CD4-positive, alpha-beta T cell treated with Interleukin-17A for 4 hours (primary cell): ENCODE results near the gene UTP25.
"Not testable (repeated sequence)": the region's sequence is repeated elsewhere in the genome, so short reads cannot be mapped to it uniquely, and the experiment has no call there.

Experiments used
- DNase-seq: peaks from one replicate; pipeline ENCODE4 v3.0.0-alpha.2; 2020; ENCODE audit warnings: mixed read lengths

The UTP25 gene

DNA sequence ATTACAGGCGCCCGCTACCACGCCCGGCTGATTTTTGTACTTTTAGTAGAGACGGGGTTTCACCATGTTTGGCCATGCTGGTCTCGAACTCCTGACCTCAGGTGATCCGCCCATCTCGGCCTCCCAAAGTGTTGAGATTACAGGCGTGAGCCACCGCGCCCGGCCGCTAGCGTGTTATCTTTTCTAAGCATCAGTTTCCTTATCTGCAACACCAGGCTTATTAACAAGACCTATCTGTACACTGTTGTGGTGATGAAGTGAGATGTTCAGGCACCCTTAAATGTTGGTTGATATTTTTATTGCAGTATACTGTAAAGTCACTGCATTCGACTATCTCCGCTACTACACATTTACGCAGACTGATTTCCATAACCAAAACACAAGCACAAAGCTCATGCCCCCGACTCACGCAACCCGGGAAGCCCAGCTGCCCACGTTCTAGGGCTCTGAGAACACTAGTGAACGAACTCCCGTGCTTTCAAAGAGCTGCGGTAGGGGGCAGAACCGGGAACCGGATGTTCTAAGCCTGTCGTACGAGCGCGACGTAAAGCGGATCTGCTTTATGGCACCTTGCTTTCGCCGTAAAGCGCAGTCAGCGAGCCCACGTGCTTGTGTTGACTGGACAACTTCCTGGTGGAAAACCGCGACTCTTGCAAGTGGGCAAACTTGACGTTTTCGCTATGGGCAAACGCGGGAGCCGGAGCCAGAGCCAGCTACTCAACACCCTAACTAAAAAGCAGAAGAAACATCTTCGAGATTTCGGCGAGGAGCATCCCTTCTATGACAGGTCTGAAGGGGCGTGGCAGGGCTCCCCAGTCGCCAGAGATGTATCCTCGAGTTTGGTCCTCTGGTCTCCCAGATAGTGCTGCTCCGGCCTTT lies at the start of gene UTP25:
Gene UTP25 (plus strand): TSS at position 589 of the 879 bp plus-strand sequence. CDS start 92 bp downstream, at position 681.
- peak; percentile 92 for DNase-seq

DNA sequence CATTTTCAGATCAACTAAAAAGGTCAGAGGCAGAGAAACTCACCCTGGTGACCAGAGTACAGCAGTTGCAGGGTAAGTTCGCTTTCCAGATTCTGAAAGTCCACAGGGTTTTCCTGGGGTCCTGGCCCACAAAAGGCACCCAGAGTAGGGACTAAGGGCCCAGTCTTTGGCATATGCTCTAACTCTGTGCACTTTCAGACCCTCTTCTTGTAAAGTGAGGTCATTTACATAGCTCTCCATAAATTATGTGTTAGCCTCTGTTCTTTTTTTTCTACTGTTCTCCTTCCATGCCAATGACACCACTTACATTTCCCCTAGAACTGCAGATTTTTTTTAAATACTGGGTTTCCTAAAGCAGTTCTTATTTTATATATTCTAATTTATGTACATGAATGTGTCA lies 49.7 kb upstream of the UTP25 start:
- no peak for DNase-seq

DNA sequence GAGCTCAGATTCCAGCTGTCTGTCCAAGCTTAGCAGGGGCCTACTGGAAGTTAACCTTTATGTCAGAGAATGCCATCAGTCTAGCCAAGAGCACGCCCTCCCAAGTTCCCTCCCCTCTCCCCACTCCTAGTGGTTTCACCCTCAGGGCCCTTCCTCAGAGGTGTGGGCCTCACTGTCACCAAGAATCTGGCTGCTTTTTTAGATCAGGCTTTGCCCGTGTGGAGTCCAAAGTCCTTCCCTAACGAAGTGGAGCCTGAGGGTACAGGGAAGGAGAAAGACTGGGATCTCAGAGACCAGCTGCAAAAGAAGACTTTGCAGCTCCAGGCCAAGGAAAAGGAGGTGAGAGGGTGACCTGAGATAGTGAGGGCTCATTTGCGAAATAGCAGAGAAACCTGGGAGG lies 47.5 kb upstream of the UTP25 start:
- DNase-seq = no peak

DNA sequence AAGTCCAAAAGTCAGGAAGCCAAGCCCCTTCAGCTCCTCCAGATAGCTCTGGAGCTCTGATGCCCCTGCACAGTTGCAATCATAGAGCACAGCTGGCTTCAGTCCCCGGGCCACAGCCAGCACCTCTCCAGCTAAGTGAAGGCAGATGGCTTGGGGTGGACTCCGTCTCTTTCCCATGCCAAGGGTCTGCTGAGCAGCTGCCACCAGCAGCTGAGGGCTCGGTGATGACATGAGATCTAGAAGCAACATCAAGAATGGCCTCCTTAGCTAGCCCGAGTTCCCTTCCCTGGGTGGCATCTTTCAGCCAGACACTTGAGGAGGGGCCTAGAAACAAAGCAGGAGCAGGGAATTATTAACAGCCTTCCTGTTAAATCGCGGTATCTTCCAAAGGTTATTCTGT lies 44.4 kb upstream of the UTP25 start:
- DNase-seq = no peak

DNA sequence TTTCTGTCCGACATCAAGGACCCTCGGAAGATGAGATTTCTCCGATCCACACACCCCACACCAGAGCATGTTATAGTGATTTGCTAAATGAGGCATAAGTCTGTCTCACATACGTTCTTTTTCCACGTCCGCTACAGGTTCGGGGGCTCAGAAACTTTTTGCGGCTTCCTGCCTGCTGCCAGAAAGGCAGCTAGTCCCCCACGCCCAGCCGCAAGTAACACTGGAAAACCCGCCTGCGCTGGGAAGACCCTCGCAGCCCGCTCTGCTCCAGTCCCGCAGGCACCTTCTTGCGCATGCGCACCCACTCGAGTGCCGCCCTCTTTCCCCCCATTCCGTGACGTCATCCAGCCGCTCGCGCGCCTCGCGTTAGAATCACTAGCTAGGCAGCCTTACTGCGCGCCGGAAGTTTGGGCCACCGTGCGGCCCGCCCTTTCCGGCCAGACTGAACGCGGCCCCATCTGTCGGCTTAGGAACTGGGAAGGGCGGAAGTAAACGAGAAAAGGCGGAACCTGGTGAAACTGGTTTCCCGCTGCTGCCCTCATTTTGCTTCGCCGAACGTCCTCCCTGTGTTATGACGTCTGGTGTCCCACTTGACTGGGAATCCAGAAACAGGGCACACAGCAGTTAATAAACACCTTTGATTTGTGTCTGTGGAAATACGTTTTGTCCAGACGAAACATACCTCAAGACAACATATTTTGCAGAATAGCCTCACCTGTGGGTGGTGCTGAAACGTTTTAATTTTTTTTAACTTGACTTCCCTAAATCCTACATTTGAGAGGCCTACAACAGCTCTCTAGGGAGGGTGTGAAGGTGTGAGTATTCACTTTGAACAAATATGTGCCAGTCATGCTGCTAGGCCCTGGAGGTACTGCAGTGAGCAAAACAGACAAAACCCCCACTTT lies 43.3 kb upstream of the UTP25 start, which contains the start of gene C1orf74:
Gene C1orf74 (minus strand): TSS at position 295 of the 905 bp plus-strand sequence. CDS start 925 bp downstream, outside the sequence.
- peak; percentile 99 for DNase-seq

DNA sequence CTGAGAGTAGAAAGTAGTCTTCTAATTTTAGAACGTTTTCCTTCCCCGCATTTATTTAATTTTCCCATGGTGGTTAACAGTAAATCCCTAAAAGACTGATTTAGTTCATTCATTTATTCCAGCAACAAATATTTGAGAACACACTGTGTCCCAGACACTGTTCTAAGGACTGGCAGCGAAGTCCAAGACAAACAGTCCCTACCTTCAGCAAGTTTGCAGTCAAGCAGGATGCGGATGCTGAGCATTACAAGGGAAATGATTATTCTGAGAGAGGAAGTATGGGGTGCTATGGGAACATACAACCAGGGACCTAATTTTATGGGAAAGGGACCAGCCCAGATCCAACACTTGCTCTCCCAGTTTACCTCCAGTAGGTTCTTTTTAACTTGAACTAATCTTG lies 42.2 kb upstream of the UTP25 start:
- no peak for DNase-seq

GRCh38 chr1:209786146-209786545 lies 41.6 kb upstream of the UTP25 start:
- DNase-seq = no peak

GRCh38 chr1:209787551-209787950 lies 40.2 kb upstream of the UTP25 start:
- no peak for DNase-seq

DNA sequence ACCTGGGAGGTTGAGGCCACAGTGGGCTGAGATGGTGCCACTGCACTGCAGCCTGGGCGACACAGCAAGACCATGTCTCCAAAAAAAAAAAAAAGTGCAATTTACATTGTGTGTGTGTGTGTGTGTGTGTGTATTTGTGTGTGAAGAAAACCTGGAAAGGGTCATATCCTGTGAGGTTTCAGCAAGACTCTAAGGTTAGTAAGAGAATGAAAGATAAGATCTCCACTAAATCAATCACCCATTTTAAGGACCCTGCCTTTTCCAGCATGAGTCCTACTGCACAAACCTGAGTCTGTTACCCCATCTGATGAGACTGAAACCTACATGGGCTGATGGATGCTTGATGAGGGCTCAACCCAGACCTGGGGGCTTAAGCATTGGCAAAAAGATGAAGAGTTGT lies 38.5 kb upstream of the UTP25 start:
- no peak for DNase-seq

- DNase-seq = no peak
These were observed 37.2 kb upstream of the UTP25 start for GRCh38 chr1:209790286-209791193.

GRCh38 chr1:209791920-209792319 lies 35.9 kb upstream of the UTP25 start:
- DNase-seq = no peak

GRCh38 chr1:209793711-209794110 lies 34.1 kb upstream of the UTP25 start:
- not testable (repeated sequence) for DNase-seq

- no peak for DNase-seq
These were observed 29.7 kb upstream of the UTP25 start for GRCh38 chr1:209797978-209798639.

DNA sequence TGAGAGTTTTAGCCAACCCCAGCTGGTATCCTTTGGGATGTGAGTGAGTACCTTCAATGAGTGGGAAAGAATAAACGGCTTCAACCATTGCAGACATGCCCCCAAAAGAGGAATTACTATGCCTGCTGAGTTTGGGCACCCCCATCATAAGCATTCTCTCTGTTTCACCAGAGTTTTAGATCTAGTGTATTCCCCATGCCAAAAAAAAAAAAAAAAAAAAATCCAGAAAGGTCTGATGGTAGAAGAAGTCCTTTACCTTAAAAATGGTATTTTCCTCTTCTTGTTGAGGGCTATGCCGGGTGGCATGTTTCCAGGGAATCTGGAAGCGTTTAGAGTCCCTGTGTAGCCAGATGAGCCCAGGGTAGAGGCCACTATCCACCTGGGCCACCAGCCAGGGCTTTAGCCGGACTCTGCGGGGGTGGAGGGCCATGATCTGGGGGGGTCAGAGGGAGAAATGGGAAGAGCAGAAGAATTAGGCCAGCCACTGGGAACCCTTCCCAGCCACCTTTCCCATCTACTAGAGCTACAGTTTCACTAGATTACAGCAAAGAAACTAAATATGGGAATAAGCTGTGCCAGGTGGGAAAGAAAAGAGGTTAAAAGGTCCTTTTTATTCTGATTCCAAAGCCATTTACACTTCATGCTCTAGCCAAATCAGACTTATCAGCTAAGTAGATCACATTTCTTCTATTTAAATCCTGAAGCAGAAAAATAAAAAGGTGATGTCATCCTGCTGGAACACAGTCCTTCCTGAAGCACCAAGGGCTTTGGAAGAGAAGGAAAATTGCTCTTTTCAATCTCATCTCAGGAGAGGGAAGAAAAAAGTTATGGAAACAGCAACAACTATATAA lies 26.6 kb upstream of the UTP25 start:
- no peak for DNase-seq

- DNase-seq = no peak
These were observed 25.5 kb upstream of the UTP25 start for GRCh38 chr1:209802117-209802779.

GRCh38 chr1:209802780-209803152 lies 25.0 kb upstream of the UTP25 start:
- no peak for DNase-seq

GRCh38 chr1:209803568-209803967 lies 24.2 kb upstream of the UTP25 start:
- no peak for DNase-seq

GRCh38 chr1:209805341-209805781 lies 22.4 kb upstream of the UTP25 start:
- DNase-seq = no peak

- peak; percentile 80 for DNase-seq
These were observed 21.7 kb upstream of the UTP25 start, which contains the start of gene IRF6 for GRCh38 chr1:209805875-209806760. Gene IRF6, minus strand, starts transcription at chr1:209806142. Its CDS starts 4,729 bp downstream, at chr1:209801413.
